K562 (cell line): Measurements from ENCODE around the gene ATF5. TPM values are rescaled to one million over a fixed set of nuclear protein-coding genes. Genes with fewer than 3 reads are reported as not detected.

Source experiments
- CHCHD3 ChIP-seq: fragments of 250-450 bp; sonication (Bioruptor Pico); IDR thresholded peaks from 2 replicates; pipeline ENCODE4 v2.1.2; 2022; ENCODE audit warnings: mild to moderate bottlenecking
- CREB3 ChIP-seq: fragments of 450-650 bp; conservative IDR thresholded peaks from 2 replicates; pipeline ENCODE4 v1.6.1; 2016; ENCODE audit warnings: missing genetic modification characterization, low read depth, mild to moderate bottlenecking, missing compliant biosample characterization, moderate library complexity
- E2F1 ChIP-seq: sonication (generic); formaldehyde crosslinking; IDR thresholded peaks from 2 replicates; pipeline ENCODE4 v1.8.1; 2023; ENCODE audit warnings: mild to moderate bottlenecking, missing genetic modification reagents, moderate library complexity
- ETS2 ChIP-seq: IDR thresholded peaks from 2 replicates; pipeline ENCODE4 v1.6.1; 2016; ENCODE audit warnings: borderline replicate concordance, missing genetic modification characterization, mild to moderate bottlenecking, moderate library complexity, missing compliant biosample characterization; ENCODE audit not compliant: poor library complexity, severe bottlenecking
- FOXJ2 ChIP-seq: fragments of 200-800 bp; sonication (Bioruptor generic); IDR thresholded peaks from 2 replicates; pipeline ENCODE4 v1.6.1; 2016; ENCODE audit warnings: missing genetic modification characterization, missing compliant biosample characterization
- GABPA ChIP-seq: fragments of 200-800 bp; sonication (Bioruptor generic); conservative IDR thresholded peaks from 2 replicates; pipeline ENCODE4 v1.6.1; 2016; ENCODE audit warnings: low read depth, missing genetic modification characterization, missing compliant biosample characterization
- HLTF ChIP-seq: fragments of 450-650 bp; IDR thresholded peaks from 2 replicates; pipeline ENCODE4 v1.6.1; 2016
- HNRNPUL1 ChIP-seq: fragments of 200-400 bp; formaldehyde crosslinking; IDR thresholded peaks from 2 replicates; pipeline ENCODE4 v1.6.1; 2017; ENCODE audit warnings: low read length
- ILK ChIP-seq: fragments of 450-650 bp; IDR thresholded peaks from 2 replicates; pipeline ENCODE4 v1.6.1; 2016; ENCODE audit warnings: missing genetic modification characterization, low read depth, mild to moderate bottlenecking, missing compliant biosample characterization, moderate library complexity, borderline replicate concordance
- KDM2B ChIP-seq: fragments of 250-450 bp; sonication (Bioruptor Pico); IDR thresholded peaks from 2 replicates; pipeline ENCODE4 v1.8.0; 2021; ENCODE audit warnings: mild to moderate bottlenecking, moderate library complexity
- MEF2D ChIP-seq: conservative IDR thresholded peaks from 2 replicates; pipeline ENCODE4 v1.6.1; 2016; ENCODE audit warnings: low read depth, missing genetic modification characterization, missing compliant biosample characterization
- MTA3 ChIP-seq: fragments of 450-650 bp; formaldehyde crosslinking; IDR thresholded peaks from 2 replicates; pipeline ENCODE4 v1.6.1; 2017; ENCODE audit warnings: mild to moderate bottlenecking, borderline replicate concordance
- TFAM ChIP-seq: fragments of 250-450 bp; sonication (Bioruptor Pico); conservative IDR thresholded peaks from 2 replicates; pipeline ENCODE4 v1.5.0; 2021; ENCODE audit warnings: mild to moderate bottlenecking, moderate library complexity
- WHSC1 ChIP-seq: IDR thresholded peaks from one replicate; pipeline ENCODE4 v1.6.1; 2012; ENCODE audit warnings: low read length, control low read depth, inconsistent platforms
- XRCC4 ChIP-seq: IDR thresholded peaks from one replicate; pipeline ENCODE4 v1.6.1; 2011; ENCODE audit not compliant: insufficient read depth, insufficient read length; ENCODE audit errors: extremely low read depth
- ZBTB1 ChIP-seq: sonication (generic); formaldehyde crosslinking; IDR thresholded peaks from 2 replicates; pipeline ENCODE4 v1.8.1; 2023; ENCODE audit warnings: missing genetic modification reagents, low read depth, mild to moderate bottlenecking, borderline replicate concordance
- ZBTB2 ChIP-seq: fragments of 450-650 bp; IDR thresholded peaks from 2 replicates; pipeline ENCODE4 v1.6.1; 2016; ENCODE audit warnings: antibody characterized with exemption
- ZNF143 ChIP-seq: sonication (generic); formaldehyde crosslinking; IDR thresholded peaks from 2 replicates; pipeline ENCODE4 v1.9.0; 2022; ENCODE audit warnings: mild to moderate bottlenecking, missing genetic modification reagents
- ZNF263 ChIP-seq: sonication (generic); formaldehyde crosslinking; IDR thresholded peaks from 2 replicates; pipeline ENCODE4 v1.8.0; 2022; ENCODE audit warnings: mild to moderate bottlenecking, missing genetic modification reagents, borderline replicate concordance
- ZNF282 ChIP-seq: sonication (generic); formaldehyde crosslinking; IDR thresholded peaks from 2 replicates; pipeline ENCODE4 v1.8.1; 2023; ENCODE audit warnings: missing genetic modification reagents
- ZNF395 ChIP-seq: fragments of 200-800 bp; sonication (Bioruptor generic); IDR thresholded peaks from 2 replicates; pipeline ENCODE4 v1.6.1; 2017; ENCODE audit warnings: missing genetic modification characterization, missing compliant biosample characterization
- ZNF408 ChIP-seq: fragments of 250-450 bp; sonication (Bioruptor Pico); IDR thresholded peaks from 2 replicates; pipeline ENCODE4 v1.4.0; 2020; ENCODE audit warnings: low read depth, mild to moderate bottlenecking, moderate library complexity
- ZNF436 ChIP-seq: fragments of 250-450, 450-650 bp; sonication (Bioruptor Pico); formaldehyde crosslinking; IDR thresholded peaks from 2 replicates; pipeline ENCODE4 v1.7.0; 2020; ENCODE audit warnings: mild to moderate bottlenecking
- ZNF699 ChIP-seq: fragments of 250-450 bp; sonication (Bioruptor Pico); IDR thresholded peaks from 2 replicates; pipeline ENCODE4 v1.8.0; 2021; ENCODE audit warnings: mild to moderate bottlenecking, moderate library complexity; ENCODE audit not compliant: insufficient replicate concordance
- polyA plus RNA-seq, 8 experiments: library from polyadenylated mRNA; depleted of rRNA in 4 of 8; stranded (reverse) in 5 of 8; unstranded in 3 of 8; fragments of >200 nt; fragmentation: Nextera tagmentation in 2 of 8; fragmentation: Illumina TruSeq in 1 of 8; extraction: Ambion mirVana in 2 of 8; extraction: Trizol in 1 of 8; gene quantifications; 2 replicates each; pipeline versions ENCODE4 v1.2.1 to v1.2.3, GENCODE V29; 2011 to 2014; ENCODE audit warnings: inconsistent platforms in 1 of 8, missing spikeins in 1 of 8
- total RNA-seq, 7 experiments: library from RNA; depleted of rRNA in 6 of 7; stranded (reverse); fragments of >200 nt in 6 of 7; fragmentation: Illumina TruSeq in 2 of 7; extraction: Trizol in 2 of 7; gene quantifications; 2 replicates each; pipeline versions ENCODE4 v1.2.1 to v1.2.3, GENCODE V29; 2011 to 2021; ENCODE audit warnings: low replicate concordance in 1 of 7

ATF5 gene
- total and polyA plus RNA-seq, 9 of the 15 experiments (the other 6 are each of a cell fraction or from before 2014, with no cell fraction given), result 3.0 to 57.6 (median 11.1) TPM

- TF ChIP-seq ETS2 (no peak), HLTF (peak; percentile 59; the same call in 1 of the 2 replicates), FOXJ2 (tag) (0 out of 2 replicates have a peak, but pooled peaks have one; percentile 44), CREB3 (tag) (peak; percentile 63; the same call in 1 of the 2 replicates), KDM2B (CRISPR knock-in tag) (peak; percentile 99), ZBTB1 (CRISPR knock-in tag) (peak; percentile 92), MTA3 (peak; percentile 95), TFAM (CRISPR knock-in tag) (no peak), ZNF408 (CRISPR knock-in tag) (no peak), ZNF395 (peak; percentile 97), ZNF282 (CRISPR knock-in tag) (peak; percentile 99), GABPA (tag) (peak; percentile 20; the same call in 1 of the 2 replicates), ZBTB2 (no peak; the same call in 1 of the 2 replicates), ILK (no peak), MEF2D (tag) (no peak), E2F1 (peak; percentile 99), HNRNPUL1 (no peak), ZNF263 (CRISPR knock-in tag) (peak; percentile 91), CHCHD3 (CRISPR knock-in tag) (no peak), ZNF143 (CRISPR knock-in tag) (peak; percentile 68), ZNF699 (CRISPR knock-in tag) (no peak), XRCC4 (no peak), ZNF436 (no peak), WHSC1 (no peak)
These were observed 39.2 kb upstream of the ATF5 start (continued) for GRCh38 chr19:49889687-49890348.
